K562 (cell line): ENCODE data around the gene ZNF407. TPM values are rescaled to one million over a fixed set of nuclear protein-coding genes. Genes with fewer than 3 reads are reported as not detected.

Experiments used
- ATAC-seq: fragments of 200-7000 bp; cut with Tn5 transposase; 3 replicates; pipeline ENCODE4 v1.9.1; 2020; ENCODE audit warnings: moderate library complexity
- BruUV-seq: library from RNA; stranded (reverse); fragments of 400-500 nt; replicated peaks from 2 replicates; lab custom pipeline; 2021; lab: Mats Ljungman, UMichigan
- CTCF ChIA-PET: fragments of 300-600 bp; formaldehyde crosslinking; extraction: SDS; loops from one replicate; lab custom pipeline; 2021; ENCODE audit warnings: low intra/inter-chr PET ratio; lab: Yijun Ruan, JAX
- POLR2A ChIA-PET: fragments of 300-600, 350-650 bp; sonication (Branson Sonifier 250); formaldehyde crosslinking; extraction: SDS; loops from one replicate; lab custom pipeline; 2021; ENCODE audit warnings: antibody characterized with exemption, inconsistent platforms; lab: Yijun Ruan, JAX
- DNase-seq, 4 experiments: peaks; one replicate each; pipeline versions ENCODE4 v3.0.0 to v3.0.0-alpha.2; 2011 to 2018; ENCODE audit warnings: low spot score in 3 of 4, mixed read lengths in 3 of 4; ENCODE audit errors: extremely low read depth in 1 of 4
- FAIRE-seq: peaks from 2 replicates; lab custom pipeline; 2011; peaks lifted over from hg19 to GRCh38; lab: Jason Lieb, UNC
- H2AFZ ChIP-seq: 2 replicates; pipeline ENCODE4 v1.6.0; 2011; ENCODE audit warnings: low read depth, low read length, control low read depth, inconsistent platforms
- H3K27ac ChIP-seq: fragments of 200-600 bp; 3 replicates; pipeline ENCODE4 v1.8.0; 2011; ENCODE audit warnings: low read depth, mild to moderate bottlenecking, control low read depth, inconsistent platforms, low read length, moderate library complexity, mixed read lengths; ENCODE audit errors: extremely low read depth
- H3K27me3 ChIP-seq, 2 experiments: fragments of 300-600 bp in 1 of 2; 2 replicates in 1 of 2; 3 replicates in 1 of 2; pipeline versions ENCODE4 v1.6.0 to v1.8.0; 2011; ENCODE audit warnings: inconsistent platforms in 2 of 2, low read length in 2 of 2, mild to moderate bottlenecking in 1 of 2, mixed read lengths in 1 of 2, moderate library complexity in 1 of 2; ENCODE audit not compliant: control insufficient read depth in 2 of 2, insufficient read depth in 2 of 2
- H3K36me3 ChIP-seq: fragments of 300-600 bp; 3 replicates; pipeline ENCODE4 v1.8.0; 2011; ENCODE audit warnings: mild to moderate bottlenecking, low read length, inconsistent platforms; ENCODE audit not compliant: control insufficient read depth, insufficient read depth
- H3K4me1 ChIP-seq, 2 experiments: fragments of 200-600 bp in 1 of 2; replicated peaks in 1 of 2; 2 replicates in 1 of 2; 3 replicates in 1 of 2; pipeline versions ENCODE4 v1.5.1 to v1.8.0; 2011; ENCODE audit warnings: inconsistent platforms in 2 of 2, low read length in 2 of 2, mild to moderate bottlenecking in 1 of 2, mixed read lengths in 1 of 2, moderate library complexity in 1 of 2; ENCODE audit not compliant: control insufficient read depth in 2 of 2, insufficient read depth in 2 of 2
- H3K4me2 ChIP-seq: 2 replicates; pipeline ENCODE4 v1.6.1; 2011; ENCODE audit warnings: low read length, control low read depth, inconsistent platforms, mixed read lengths; ENCODE audit not compliant: insufficient read depth
- H3K4me3 ChIP-seq: fragments of 200-600 bp; sonication (generic), shearing (Covaris generic); 2 replicates; pipeline ENCODE4 v1.5.1; 2016; ENCODE audit warnings: control low read depth, inconsistent platforms
- H3K79me2 ChIP-seq: fragments of 200-600 bp; 3 replicates; pipeline ENCODE4 v1.8.0; 2011; ENCODE audit warnings: low read length, inconsistent platforms; ENCODE audit not compliant: control insufficient read depth, insufficient read depth
- H3K9ac ChIP-seq, 2 experiments: 2 replicates each; pipeline versions ENCODE4 v1.6.0 to v1.6.1; 2011; ENCODE audit warnings: low read depth in 2 of 2, low read length in 2 of 2, control low read depth in 1 of 2, inconsistent platforms in 1 of 2, mild to moderate bottlenecking in 1 of 2, mixed read lengths in 1 of 2; ENCODE audit not compliant: insufficient read depth in 1 of 2
- H3K9me1 ChIP-seq: one replicate; pipeline ENCODE4 v1.6.0; 2011; ENCODE audit warnings: inconsistent platforms, mild to moderate bottlenecking, low read length, moderate library complexity; ENCODE audit not compliant: control insufficient read depth, insufficient read depth
- H3K9me3 ChIP-seq: replicated peaks from 2 replicates; pipeline ENCODE4 v1.5.1; 2011; ENCODE audit warnings: low read depth, low read length, inconsistent platforms; ENCODE audit not compliant: control insufficient read depth, insufficient read depth
- H4K20me1 ChIP-seq: replicated peaks from 2 replicates; pipeline ENCODE4 v1.6.1; 2011; ENCODE audit warnings: low read length, inconsistent platforms, mixed read lengths; ENCODE audit not compliant: control insufficient read depth, insufficient read depth
- DDX20 ChIP-seq: fragments of 450-650 bp; IDR thresholded peaks from 2 replicates; pipeline ENCODE4 v1.6.1; 2016; ENCODE audit warnings: missing genetic modification characterization, low read depth, mild to moderate bottlenecking, missing compliant biosample characterization, moderate library complexity
- GABPB2 ChIP-seq: fragments of 250-450 bp; sonication (Bioruptor Pico); conservative IDR thresholded peaks from 2 replicates; pipeline ENCODE4 v1.5.1; 2021; ENCODE audit warnings: mild to moderate bottlenecking
- MAX ChIP-seq: sonication (generic); formaldehyde crosslinking; IDR thresholded peaks from 2 replicates; pipeline ENCODE4 v1.9.0; 2022; ENCODE audit warnings: mild to moderate bottlenecking, missing genetic modification reagents
- SMAD4 ChIP-seq: fragments of 250-450 bp; sonication (Bioruptor Pico); conservative IDR thresholded peaks from 2 replicates; pipeline ENCODE4 v1.8.0; 2021; ENCODE audit warnings: inconsistent platforms, mild to moderate bottlenecking, moderate library complexity
- SREBF2 ChIP-seq: sonication (generic); formaldehyde crosslinking; IDR thresholded peaks from 2 replicates; pipeline ENCODE4 v1.4.0; 2020; ENCODE audit warnings: mild to moderate bottlenecking, missing genetic modification reagents
- TOE1 ChIP-seq, 2 experiments: fragments of 450-650 bp in 1 of 2; sonication (generic) in 1 of 2; formaldehyde crosslinking in 1 of 2; IDR thresholded peaks; 2 replicates each; pipeline versions ENCODE4 v1.7.1 to v1.8.0; 2016 to 2022; ENCODE audit warnings: borderline replicate concordance in 2 of 2, mild to moderate bottlenecking in 2 of 2, antibody characterized with exemption in 1 of 2, inconsistent platforms in 1 of 2, low read depth in 1 of 2, missing genetic modification reagents in 1 of 2, moderate library complexity in 1 of 2
- XRCC3 ChIP-seq: fragments of 450-650 bp; IDR thresholded peaks from 2 replicates; pipeline ENCODE4 v1.6.1; 2017; ENCODE audit warnings: mild to moderate bottlenecking, moderate library complexity
- ZKSCAN3 ChIP-seq: fragments of 250-450 bp; sonication (Bioruptor Pico); IDR thresholded peaks from 2 replicates; pipeline ENCODE4 v1.4.0; 2020
- ZNF282 ChIP-seq: sonication (generic); formaldehyde crosslinking; IDR thresholded peaks from 2 replicates; pipeline ENCODE4 v1.8.1; 2023; ENCODE audit warnings: missing genetic modification reagents
- ZNF408 ChIP-seq: fragments of 250-450 bp; sonication (Bioruptor Pico); IDR thresholded peaks from 2 replicates; pipeline ENCODE4 v1.4.0; 2020; ENCODE audit warnings: low read depth, mild to moderate bottlenecking, moderate library complexity
- ZNF41 ChIP-seq: fragments of 250-450 bp; sonication (Bioruptor Pico); conservative IDR thresholded peaks from 2 replicates; pipeline ENCODE4 v1.4.0; 2020; ENCODE audit warnings: mild to moderate bottlenecking
- ZNF75A ChIP-seq: fragments of 450-650 bp; formaldehyde crosslinking; IDR thresholded peaks from 2 replicates; pipeline ENCODE4 v1.4.0; 2020; ENCODE audit warnings: mild to moderate bottlenecking
- WGBS: fragments of 100-300 bp; shearing (Covaris generic); methylation state at CpG from one replicate; pipeline ENCODE4 v1.1.6; 2016; ENCODE audit warnings: low coverage, mixed read lengths; ENCODE audit not compliant: insufficient coverage; ENCODE audit errors: missing lambda C conversion rate; 5-methylcytosine and 5-hydroxymethylcytosine counted together
- in situ Hi-C: fragments of 300-500 bp; cut with MboI; formaldehyde crosslinking; loops from 4 replicates; pipeline ENCODE4 v1.15.0; 2018; ENCODE audit warnings: inconsistent platforms, mixed read lengths
- intact Hi-C: fragments of 100-400 bp; cut with micrococcal nuclease; formaldehyde crosslinking; loops from 2 replicates; pipeline ENCODE4 v1.14.2; 2022
- polyA plus RNA-seq, 8 experiments: library from polyadenylated mRNA; depleted of rRNA in 4 of 8; stranded (reverse) in 5 of 8; unstranded in 3 of 8; fragments of >200 nt; fragmentation: Nextera tagmentation in 2 of 8; fragmentation: Illumina TruSeq in 1 of 8; extraction: Ambion mirVana in 2 of 8; extraction: Trizol in 1 of 8; gene quantifications; 2 replicates each; pipeline versions ENCODE4 v1.2.1 to v1.2.3, GENCODE V29; 2011 to 2014; ENCODE audit warnings: inconsistent platforms in 1 of 8, missing spikeins in 1 of 8
- total RNA-seq, 7 experiments: library from RNA; depleted of rRNA in 6 of 7; stranded (reverse); fragments of >200 nt in 6 of 7; fragmentation: Illumina TruSeq in 2 of 7; extraction: Trizol in 2 of 7; gene quantifications; 2 replicates each; pipeline versions ENCODE4 v1.2.1 to v1.2.3, GENCODE V29; 2011 to 2021; ENCODE audit warnings: low replicate concordance in 1 of 7
- TF ChIP-seq, protein P1 (sequence below): sonication (generic); formaldehyde crosslinking; IDR thresholded peaks from 2 replicates; pipeline ENCODE4 v1.9.0; 2022; ENCODE audit warnings: mild to moderate bottlenecking, missing genetic modification reagents
- TF ChIP-seq, protein P2 (sequence below): IDR thresholded peaks from 2 replicates; pipeline ENCODE4 v1.6.1; 2014; ENCODE audit warnings: antibody characterized with exemption

Gene ZNF407
- total and polyA plus RNA-seq, 9 of the 15 experiments (the other 6 are each of a cell fraction or from before 2014, with no cell fraction given), result 0.21 to 5.4 (median 2.3) TPM

DNA sequence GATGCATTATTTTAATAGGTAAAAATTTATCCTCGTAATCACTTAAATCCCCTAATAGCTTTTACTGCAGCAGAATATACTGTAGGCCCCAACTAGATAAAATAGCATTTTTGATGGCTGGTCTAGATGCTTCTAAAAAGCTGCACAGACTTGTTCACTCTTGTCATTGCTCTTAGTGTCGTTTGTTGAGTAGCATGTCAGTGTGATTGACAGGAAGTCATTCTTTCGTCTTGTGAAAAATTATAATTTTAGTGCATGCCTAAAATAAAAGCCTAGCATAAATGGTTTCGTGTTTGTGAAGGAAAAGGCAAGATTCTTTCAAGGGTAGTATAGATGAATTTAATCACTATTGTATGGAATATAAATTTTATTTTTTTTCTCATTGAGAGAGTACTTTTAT lies 336.3 kb downstream of the ZNF407 start:
- Histone ChIP-seq H4K20me1 (no peaks in the 10 kb centered on the region), H3K9me1 (no peaks in the 10 kb centered on the region)
- no peak for DNase-seq
- in situ Hi-C loops, result no loop called here
- no peak for TF ChIP-seq XRCC3
- TF ChIP-seq ZNF75A (CRISPR knock-in tag), result no peak
- no peak for TF ChIP-seq ZNF408
- TF ChIP-seq SMAD4 (CRISPR knock-in tag), result no peak
- TF ChIP-seq ZKSCAN3 (CRISPR knock-in tag), result no peak
- TF ChIP-seq, protein P1, sequence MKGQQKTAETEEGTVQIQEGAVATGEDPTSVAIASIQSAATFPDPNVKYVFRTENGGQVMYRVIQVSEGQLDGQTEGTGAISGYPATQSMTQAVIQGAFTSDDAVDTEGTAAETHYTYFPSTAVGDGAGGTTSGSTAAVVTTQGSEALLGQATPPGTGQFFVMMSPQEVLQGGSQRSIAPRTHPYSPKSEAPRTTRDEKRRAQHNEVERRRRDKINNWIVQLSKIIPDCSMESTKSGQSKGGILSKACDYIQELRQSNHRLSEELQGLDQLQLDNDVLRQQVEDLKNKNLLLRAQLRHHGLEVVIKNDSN (CRISPR knock-in tag), result no peak
- no peak for TF ChIP-seq ZNF41
- TF ChIP-seq, all 486 proteins: peak for 0
- Histone ChIP-seq H3K27me3 (no peaks in the 10 kb centered on the region), H3K36me3 (no peaks in the 10 kb centered on the region), H3K4me1 (no peaks in the 10 kb centered on the region), H3K4me3 (no peak overlapping the region), H3K79me2 (no peaks in the 10 kb centered on the region), H2AFZ (no peak overlapping the region), H3K27ac (no peak overlapping the region), H3K4me2 (no peak overlapping the region), H3K9me3 (no peaks in the 10 kb centered on the region), H3K9ac (no peak overlapping the region)
- CTCF ChIA-PET, result no interaction called here
- intact Hi-C loops, result no loop called here
- no peak for FAIRE-seq
- POLR2A ChIA-PET, result no interaction called here
- WGBS, result 31% methylated on average over 4 of the region's 4 CpGs
- no TSS peak for BruUV-seq
- ATAC-seq, result no peak

DNA sequence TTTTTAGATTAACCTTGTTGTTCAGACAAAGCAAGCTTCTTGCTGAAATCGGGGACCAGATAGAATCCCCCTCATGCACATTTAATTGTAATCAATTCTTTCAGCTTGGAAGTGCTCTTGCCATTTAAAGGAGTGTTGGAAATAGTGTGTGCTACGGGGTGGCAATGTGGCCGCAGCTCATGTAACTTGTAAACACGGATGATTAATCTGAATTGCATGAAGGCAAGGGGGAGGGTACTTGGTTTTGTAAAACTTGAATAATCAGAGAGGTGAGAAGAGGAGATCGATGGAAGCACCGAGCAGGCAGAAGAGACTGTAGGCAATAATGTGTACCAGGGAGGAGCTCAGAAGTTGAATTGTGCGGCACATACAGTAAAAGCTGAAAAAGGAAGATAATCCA lies 337.8 kb downstream of the ZNF407 start:
- DNase-seq (no peak), ATAC-seq (no peak)
- WGBS, result 77% methylated on average over 6 of the region's 7 CpGs
- H4K20me1 ChIP-seq, result no peaks in the 10 kb centered on the region
- H3K79me2 ChIP-seq, result no peaks in the 10 kb centered on the region
- intact Hi-C loops, result no loop called here
- no peaks in the 10 kb centered on the region for H3K27me3 ChIP-seq
- no peak overlapping the region for H3K9ac ChIP-seq
- in situ Hi-C loops, result no loop called here
- H3K9me3 ChIP-seq, result no peaks in the 10 kb centered on the region
- H2AFZ ChIP-seq, result no peak overlapping the region
- no peaks in the 10 kb centered on the region for H3K36me3 ChIP-seq
- TF ChIP-seq ZNF282 (CRISPR knock-in tag) (no peak), SREBF2 (CRISPR knock-in tag) (no peak), DDX20 (tag) (no peak), MAX (CRISPR knock-in tag) (no peak), TOE1 (IDR thresholded peaks at IDR 0.05; ENCODE audit: borderline replicate concordance) (no peak), TOE1 (CRISPR knock-in tag; IDR thresholded peaks at IDR 0.05; ENCODE audit: borderline replicate concordance, low read depth) (no peak), GABPB2 (no peak)
- TF ChIP-seq, protein P2, sequence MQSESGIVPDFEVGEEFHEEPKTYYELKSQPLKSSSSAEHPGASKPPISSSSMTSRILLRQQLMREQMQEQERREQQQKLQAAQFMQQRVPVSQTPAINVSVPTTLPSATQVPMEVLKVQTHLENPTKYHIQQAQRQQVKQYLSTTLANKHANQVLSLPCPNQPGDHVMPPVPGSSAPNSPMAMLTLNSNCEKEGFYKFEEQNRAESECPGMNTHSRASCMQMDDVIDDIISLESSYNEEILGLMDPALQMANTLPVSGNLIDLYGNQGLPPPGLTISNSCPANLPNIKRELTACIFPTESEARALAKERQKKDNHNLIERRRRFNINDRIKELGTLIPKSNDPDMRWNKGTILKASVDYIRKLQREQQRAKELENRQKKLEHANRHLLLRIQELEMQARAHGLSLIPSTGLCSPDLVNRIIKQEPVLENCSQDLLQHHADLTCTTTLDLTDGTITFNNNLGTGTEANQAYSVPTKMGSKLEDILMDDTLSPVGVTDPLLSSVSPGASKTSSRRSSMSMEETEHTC, result no peak
- TF ChIP-seq, all 486 proteins: peak for 0
- Histone ChIP-seq H3K4me2 (no peak overlapping the region), H3K27ac (no peak overlapping the region), H3K4me1 (no peaks in the 10 kb centered on the region), H3K9me1 (no peaks in the 10 kb centered on the region), H3K4me3 (no peak overlapping the region)
- CTCF ChIA-PET, result no interaction called here
- no peak for FAIRE-seq
- no TSS peak for BruUV-seq
- POLR2A ChIA-PET, result no interaction called here
